HepG2 (cell line): ENCODE measurements around the gene BPHL. TPM values are rescaled to one million over a fixed set of nuclear protein-coding genes. Genes with fewer than 3 reads are reported as not detected.

ENCODE experiments used
- ATAC-seq: fragments of 200-7000 bp; cut with Tn5 transposase; 3 replicates; pipeline ENCODE4 v1.9.1; 2020; ENCODE audit warnings: mild to moderate bottlenecking, moderate library complexity
- BruUV-seq: library from RNA; stranded (reverse); fragments of 400-500 nt; replicated peaks from 2 replicates; lab custom pipeline; 2021; lab: Mats Ljungman, UMichigan
- CTCF ChIA-PET: fragments of 300-600 bp; formaldehyde crosslinking; extraction: SDS; loops from one replicate; lab custom pipeline; 2021; ENCODE audit warnings: low total read pairs, inconsistent platforms, low intra/inter-chr PET ratio; lab: Yijun Ruan, JAX
- POLR2A ChIA-PET: fragments of 350-600 bp; sonication (Branson Sonifier 250); formaldehyde crosslinking; loops from one replicate; lab custom pipeline; 2020; ENCODE audit warnings: antibody characterized with exemption, inconsistent platforms; lab: Yijun Ruan, JAX
- DNase-seq: peaks from one replicate; pipeline ENCODE4 v3.0.0-alpha.2; 2015; ENCODE audit warnings: low spot score
- FAIRE-seq: peaks from 3 replicates; lab custom pipeline; 2011; peaks lifted over from hg19 to GRCh38; lab: Jason Lieb, UNC
- H2AFZ ChIP-seq: one replicate; pipeline ENCODE4 v1.6.1; 2011; ENCODE audit warnings: low read length, inconsistent platforms
- H3K27ac ChIP-seq: fragments of 300-600 bp; 3 replicates; pipeline ENCODE4 v1.8.0; 2011; ENCODE audit warnings: mixed run types, mild to moderate bottlenecking, mixed read lengths, low read length, inconsistent platforms; ENCODE audit not compliant: insufficient read depth; ENCODE audit errors: extremely low read length
- H3K27me3 ChIP-seq, 2 experiments: fragments of 200-600 bp in 1 of 2; 2 replicates in 1 of 2; 3 replicates in 1 of 2; pipeline versions ENCODE4 v1.6.0 to v1.8.0; 2011; ENCODE audit warnings: low read length in 2 of 2, mild to moderate bottlenecking in 2 of 2, moderate library complexity in 2 of 2, inconsistent platforms in 1 of 2; ENCODE audit not compliant: insufficient read depth in 2 of 2, control insufficient read depth in 1 of 2
- H3K36me3 ChIP-seq, 2 experiments: fragments of 200-600 bp in 1 of 2; replicated peaks in 1 of 2; 2 replicates in 1 of 2; 3 replicates in 1 of 2; pipeline versions ENCODE4 v1.5.1 to v1.8.0; 2011; ENCODE audit warnings: low read length in 2 of 2, inconsistent platforms in 1 of 2; ENCODE audit not compliant: insufficient read depth in 2 of 2, control insufficient read depth in 1 of 2
- H3K4me1 ChIP-seq: 2 replicates; pipeline ENCODE4 v1.5.1; 2012; ENCODE audit warnings: low read length, inconsistent platforms; ENCODE audit not compliant: insufficient read depth
- H3K4me2 ChIP-seq: 2 replicates; pipeline ENCODE4 v1.6.0; 2011; ENCODE audit warnings: low read depth, low read length, inconsistent platforms
- H3K4me3 ChIP-seq, 3 experiments: fragments of 200-600 bp in 1 of 3; sonication (generic), shearing (Covaris generic) in 1 of 3; replicated peaks in 1 of 3; 2 replicates each; pipeline ENCODE4 v1.5.1; 2011 to 2016; ENCODE audit warnings: low read length in 3 of 3, inconsistent platforms in 2 of 3, low read depth in 2 of 3, mild to moderate bottlenecking in 2 of 3, control low read depth in 1 of 3, mixed read lengths in 1 of 3; ENCODE audit not compliant: insufficient read depth in 1 of 3
- H3K79me2 ChIP-seq: one replicate; pipeline ENCODE4 v1.6.1; 2011; ENCODE audit warnings: low read length, inconsistent platforms; ENCODE audit not compliant: insufficient read depth
- H3K9ac ChIP-seq: 2 replicates; pipeline ENCODE4 v1.6.0; 2011; ENCODE audit warnings: mild to moderate bottlenecking, low read depth, low read length, inconsistent platforms; ENCODE audit not compliant: insufficient read depth
- H3K9me3 ChIP-seq: 2 replicates; pipeline ENCODE4 v1.5.1; 2012; ENCODE audit warnings: mild to moderate bottlenecking, low read length
- H4K20me1 ChIP-seq: 2 replicates; pipeline ENCODE4 v1.6.0; 2011; ENCODE audit warnings: inconsistent platforms, mild to moderate bottlenecking, low read length, moderate library complexity; ENCODE audit not compliant: insufficient read depth
- CAMTA2 ChIP-seq: sonication (generic); formaldehyde crosslinking; IDR thresholded peaks from 2 replicates; pipeline ENCODE4 v1.4.0; 2020; ENCODE audit warnings: mild to moderate bottlenecking, missing genetic modification reagents, borderline replicate concordance
- CHD2 ChIP-seq: IDR thresholded peaks from 2 replicates; pipeline ENCODE4 v1.6.1; 2011; ENCODE audit warnings: low read depth, low read length, improper control_type of control experiment
- NFKBIZ ChIP-seq: IDR thresholded peaks from 2 replicates; pipeline ENCODE4 v1.6.1; 2018; ENCODE audit warnings: missing genetic modification reagents, missing compliant biosample characterization
- NFYB ChIP-seq: sonication (generic); formaldehyde crosslinking; IDR thresholded peaks from 2 replicates; pipeline ENCODE4 v1.4.0; 2020; ENCODE audit warnings: missing genetic modification reagents
- POLR2AphosphoS2 ChIP-seq: IDR thresholded peaks from 2 replicates; pipeline ENCODE4 v1.6.1; 2011; ENCODE audit warnings: low read depth, low read length, improper control_type of control experiment
- RFXAP ChIP-seq: sonication (generic); formaldehyde crosslinking; IDR thresholded peaks from 2 replicates; pipeline ENCODE4 v1.4.0; 2020; ENCODE audit warnings: missing genetic modification reagents, borderline replicate concordance
- SIN3B ChIP-seq: fragments of 150-350 bp; IDR thresholded peaks from 2 replicates; pipeline ENCODE4 v1.6.1; 2014; ENCODE audit warnings: low read length
- SMARCC2 ChIP-seq: fragments of 450-650 bp; IDR thresholded peaks from 2 replicates; pipeline ENCODE4 v1.6.1; 2017; ENCODE audit warnings: antibody characterized with exemption, mild to moderate bottlenecking
- ZNF264 ChIP-seq: sonication (generic); formaldehyde crosslinking; IDR thresholded peaks from 2 replicates; pipeline ENCODE4 v1.4.0; 2020; ENCODE audit warnings: missing genetic modification reagents
- ZSCAN25 ChIP-seq: sonication (generic); formaldehyde crosslinking; IDR thresholded peaks from 2 replicates; pipeline ENCODE4 v1.8.0; 2022; ENCODE audit warnings: mild to moderate bottlenecking, missing genetic modification reagents
- WGBS: methylation state at CpG from one replicate; pipeline ENCODE4 v1.1.6; 2017; ENCODE audit warnings: low lambda C conversion rate; 5-methylcytosine and 5-hydroxymethylcytosine counted together
- in situ Hi-C: cut with HindIII; loops from 2 replicates; pipeline ENCODE4 v1.10.0; 2017; ENCODE audit warnings: low pct_unique_long_range_greater_than_20kb; ENCODE audit not compliant: extremely low pct_ligation_motif_present
- intact Hi-C: fragments of 100-400 bp; cut with micrococcal nuclease; formaldehyde crosslinking; loops from one replicate; pipeline ENCODE4 v1.10.0; 2022; ENCODE audit not compliant: unreplicated experiment
- polyA plus RNA-seq, 8 experiments: library from polyadenylated mRNA; depleted of rRNA in 3 of 8; stranded (reverse) in 7 of 8; unstranded in 1 of 8; fragments of >200 nt; fragmentation: Illumina TruSeq in 4 of 8; extraction: Trizol in 4 of 8; gene quantifications; 2 replicates each; pipeline versions ENCODE4 v1.2.1 to v1.2.3, GENCODE V29; 2011 to 2016; ENCODE audit warnings: low read depth in 4 of 8, missing spikeins in 1 of 8, mixed read lengths in 1 of 8; ENCODE audit not compliant: insufficient read depth in 1 of 8
- total RNA-seq, 5 experiments: library from RNA; depleted of rRNA; stranded (reverse); fragments of >200 nt; fragmentation: Illumina TruSeq; extraction: Trizol; gene quantifications; 2 replicates each; pipeline ENCODE4 v1.2.3, GENCODE V29; 2016; ENCODE audit warnings: low read depth in 1 of 5
- TF ChIP-seq, protein P1 (sequence below), 2 experiments: IDR thresholded peaks; 2 replicates each; pipeline ENCODE4 v1.6.1; 2011 to 2012; ENCODE audit warnings: low read length in 2 of 2, borderline replicate concordance in 1 of 2, low read depth in 1 of 2, mild to moderate bottlenecking in 1 of 2, moderate library complexity in 1 of 2

The BPHL gene
- total and polyA plus RNA-seq, 2 of the 13 experiments (the other 11 are each of a cell fraction or from before 2014, with no cell fraction given) = 37.8 to 39.5 TPM

GRCh38 chr6:3152689-3153088 lies 34.2 kb downstream of the BPHL start:
- no peaks in the 10 kb centered on the region for H3K9me3 ChIP-seq
- no peak overlapping the region for H3K4me3 ChIP-seq
- peaks cover 5% of the 10 kb centered on the region for H3K79me2 ChIP-seq
- TF ChIP-seq SMARCC2 (no peak), SIN3B (no peak), POLR2AphosphoS2 (no peak), NFKBIZ (CRISPR knock-in tag) (no peak), CAMTA2 (CRISPR knock-in tag) (no peak), ZSCAN25 (CRISPR knock-in tag) (no peak), CHD2 (no peak), NFYB (CRISPR knock-in tag) (no peak), ZNF264 (CRISPR knock-in tag) (no peak), RFXAP (CRISPR knock-in tag) (no peak)
- TF ChIP-seq, protein P1, sequence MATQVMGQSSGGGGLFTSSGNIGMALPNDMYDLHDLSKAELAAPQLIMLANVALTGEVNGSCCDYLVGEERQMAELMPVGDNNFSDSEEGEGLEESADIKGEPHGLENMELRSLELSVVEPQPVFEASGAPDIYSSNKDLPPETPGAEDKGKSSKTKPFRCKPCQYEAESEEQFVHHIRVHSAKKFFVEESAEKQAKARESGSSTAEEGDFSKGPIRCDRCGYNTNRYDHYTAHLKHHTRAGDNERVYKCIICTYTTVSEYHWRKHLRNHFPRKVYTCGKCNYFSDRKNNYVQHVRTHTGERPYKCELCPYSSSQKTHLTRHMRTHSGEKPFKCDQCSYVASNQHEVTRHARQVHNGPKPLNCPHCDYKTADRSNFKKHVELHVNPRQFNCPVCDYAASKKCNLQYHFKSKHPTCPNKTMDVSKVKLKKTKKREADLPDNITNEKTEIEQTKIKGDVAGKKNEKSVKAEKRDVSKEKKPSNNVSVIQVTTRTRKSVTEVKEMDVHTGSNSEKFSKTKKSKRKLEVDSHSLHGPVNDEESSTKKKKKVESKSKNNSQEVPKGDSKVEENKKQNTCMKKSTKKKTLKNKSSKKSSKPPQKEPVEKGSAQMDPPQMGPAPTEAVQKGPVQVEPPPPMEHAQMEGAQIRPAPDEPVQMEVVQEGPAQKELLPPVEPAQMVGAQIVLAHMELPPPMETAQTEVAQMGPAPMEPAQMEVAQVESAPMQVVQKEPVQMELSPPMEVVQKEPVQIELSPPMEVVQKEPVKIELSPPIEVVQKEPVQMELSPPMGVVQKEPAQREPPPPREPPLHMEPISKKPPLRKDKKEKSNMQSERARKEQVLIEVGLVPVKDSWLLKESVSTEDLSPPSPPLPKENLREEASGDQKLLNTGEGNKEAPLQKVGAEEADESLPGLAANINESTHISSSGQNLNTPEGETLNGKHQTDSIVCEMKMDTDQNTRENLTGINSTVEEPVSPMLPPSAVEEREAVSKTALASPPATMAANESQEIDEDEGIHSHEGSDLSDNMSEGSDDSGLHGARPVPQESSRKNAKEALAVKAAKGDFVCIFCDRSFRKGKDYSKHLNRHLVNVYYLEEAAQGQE (IDR thresholded peaks at IDR 0.05; ENCODE audit: borderline replicate concordance in 1 of 2, low read depth in 1 of 2, low read length in 2 of 2) = no peak
- peaks cover 9 to 41% of the 10 kb centered on the region in 2 experiments for H3K36me3 ChIP-seq
- no peak overlapping the region for H3K27ac ChIP-seq
- in situ Hi-C loops = no loop called here
- H3K4me2 ChIP-seq = no peak overlapping the region
- peaks cover 9% of the 10 kb centered on the region; the same call in 1 of the 2 replicates for H3K4me1 ChIP-seq
- no peak for ATAC-seq
- 96% methylated on average over 3 of the region's 3 CpGs for WGBS
- no peak for FAIRE-seq
- no peaks in the 10 kb centered on the region for H4K20me1 ChIP-seq
- no peak overlapping the region for H3K9ac ChIP-seq
- CTCF ChIA-PET = no interaction called here
- BruUV-seq = no TSS peak
- DNase-seq = no peak
- intact Hi-C loops = no loop called here
- H2AFZ ChIP-seq = no peak overlapping the region
- no peaks in the 10 kb centered on the region for H3K27me3 ChIP-seq
- POLR2A ChIA-PET = interaction anchor here (0.7 to 1.0 kb wide), 2 partner anchors 11 to 14 kb away, joined by 3 read pairs; no protein-coding TSS in a partner anchor
